HG03097 (cell line): Measurements from ENCODE around the gene NEDD1.
A peak's percentile ranks its signal among the peaks of the same experiment; 100 is the strongest.

Experiments
- ATAC-seq: cut with Tn5 transposase; IDR thresholded peaks from one replicate; pipeline ENCODE4 v1.9.1; 2021; ENCODE audit not compliant: unreplicated experiment, low FRiP score

NEDD1 gene

GRCh38 chr12:96906849-96907670 is at the start of gene NEDD1:
NEDD1 (plus strand) TSS chr12:96907257; CDS start chr12:96909760, 2,503 bp downstream.
- ATAC-seq = peak; percentile 97

- no peak for ATAC-seq
These were observed 48.9 kb upstream of the NEDD1 start for GRCh38 chr12:96858162-96858561.

GRCh38 chr12:96861656-96862055 is 45.4 kb upstream of the NEDD1 start:
- ATAC-seq = no peak

- ATAC-seq = no peak
These were observed 44.7 kb upstream of the NEDD1 start for GRCh38 chr12:96862326-96862725.

GRCh38 chr12:96864335-96864734 is 42.7 kb upstream of the NEDD1 start:
- ATAC-seq = no peak

- no peak for ATAC-seq
These were observed 40.1 kb upstream of the NEDD1 start for GRCh38 chr12:96866801-96867590.

GRCh38 chr12:96870946-96871345 is 36.1 kb upstream of the NEDD1 start:
- ATAC-seq = no peak

- no peak for ATAC-seq
These were observed 34.1 kb upstream of the NEDD1 start for GRCh38 chr12:96872961-96873360.

GRCh38 chr12:96874211-96874610 is 32.8 kb upstream of the NEDD1 start:
- ATAC-seq = no peak

- no peak for ATAC-seq
These were observed 30.1 kb upstream of the NEDD1 start for GRCh38 chr12:96876966-96877365.

- no peak for ATAC-seq
These were observed 28.4 kb upstream of the NEDD1 start for GRCh38 chr12:96878704-96879103.

GRCh38 chr12:96879301-96879700 is 27.8 kb upstream of the NEDD1 start:
- ATAC-seq = no peak

- no peak for ATAC-seq
These were observed 26.8 kb upstream of the NEDD1 start for GRCh38 chr12:96880220-96880619.

- ATAC-seq = no peak
These were observed 25.4 kb upstream of the NEDD1 start for GRCh38 chr12:96881608-96882007.

- ATAC-seq = no peak
These were observed 24.2 kb upstream of the NEDD1 start for GRCh38 chr12:96882862-96883261.

- ATAC-seq = no peak
These were observed 23.5 kb upstream of the NEDD1 start for GRCh38 chr12:96883571-96883970.

GRCh38 chr12:96886998-96887677 is 19.9 kb upstream of the NEDD1 start:
- ATAC-seq = no peak

GRCh38 chr12:96889273-96889933 is 17.7 kb upstream of the NEDD1 start:
- no peak for ATAC-seq

- ATAC-seq = no peak
These were observed 16.7 kb upstream of the NEDD1 start for GRCh38 chr12:96890331-96890730.

GRCh38 chr12:96892104-96892503 is 15.0 kb upstream of the NEDD1 start:
- ATAC-seq = no peak

- ATAC-seq = no peak
These were observed 9.6 kb upstream of the NEDD1 start for GRCh38 chr12:96897421-96897820.
